Measurements from ENCODE around the gene CAMK1D. TPM values are rescaled to one million over a fixed set of nuclear protein-coding genes. Genes with fewer than 3 reads are reported as not detected.

The CAMK1D gene
- total RNA-seq, 1 experiment from 2014 or later: 10.2 TPM

DNA sequence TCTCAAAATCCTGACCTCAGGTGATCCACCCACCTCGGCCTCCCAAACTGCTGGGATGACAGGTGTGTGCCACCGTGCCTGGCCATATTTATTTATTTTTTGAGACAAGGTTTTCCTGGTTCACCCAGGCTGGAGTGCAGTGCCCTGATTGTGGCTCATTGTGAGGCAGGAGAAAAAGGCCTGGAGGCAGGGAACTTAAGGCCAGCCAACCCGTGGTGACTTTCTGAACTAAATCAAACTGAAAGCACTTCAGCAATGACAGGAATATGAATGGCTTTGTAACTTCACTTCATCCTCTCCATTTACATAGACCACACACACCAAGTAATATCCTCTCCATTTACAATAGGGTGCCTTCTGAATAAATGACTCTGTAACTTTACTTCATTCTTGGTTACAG lies 527.8 kb downstream of the CAMK1D start:
- ATAC-seq: no peak
- CTCF ChIA-PET: no interaction called here

More for the DNA sequence above, 527.8 kb downstream of the CAMK1D start:
- peaks cover 3% of the 10 kb centered on the region; the same call in 1 of the 2 replicates for H3K4me1 Mint-ChIP-seq
- DNase-seq (ENCODE audit: low spot score): no peak
- H3K36me3 Mint-ChIP-seq: no peaks in the 10 kb centered on the region
- no peaks in the 10 kb centered on the region; the same call in 1 of the 2 replicates for H3K27me3 Mint-ChIP-seq (ENCODE audit: low read depth)
- peaks cover 20% of the 10 kb centered on the region for H3K9me3 Mint-ChIP-seq
- H3K27ac Mint-ChIP-seq: no peak overlapping the region
- POLR2A ChIA-PET: no interaction called here
- TF ChIP-seq GABPB1 (CRISPR knock-in tag; IDR thresholded peaks at IDR 0.05): no peak
- TF ChIP-seq, protein P1, sequence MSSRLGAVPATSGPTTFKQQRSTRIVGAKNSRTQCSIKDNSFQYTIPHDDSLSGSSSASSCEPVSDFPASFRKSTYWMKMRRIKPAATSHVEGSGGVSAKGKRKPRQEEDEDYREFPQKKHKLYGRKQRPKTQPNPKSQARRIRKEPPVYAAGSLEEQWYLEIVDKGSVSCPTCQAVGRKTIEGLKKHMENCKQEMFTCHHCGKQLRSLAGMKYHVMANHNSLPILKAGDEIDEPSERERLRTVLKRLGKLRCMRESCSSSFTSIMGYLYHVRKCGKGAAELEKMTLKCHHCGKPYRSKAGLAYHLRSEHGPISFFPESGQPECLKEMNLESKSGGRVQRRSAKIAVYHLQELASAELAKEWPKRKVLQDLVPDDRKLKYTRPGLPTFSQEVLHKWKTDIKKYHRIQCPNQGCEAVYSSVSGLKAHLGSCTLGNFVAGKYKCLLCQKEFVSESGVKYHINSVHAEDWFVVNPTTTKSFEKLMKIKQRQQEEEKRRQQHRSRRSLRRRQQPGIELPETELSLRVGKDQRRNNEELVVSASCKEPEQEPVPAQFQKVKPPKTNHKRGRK (CRISPR knock-in tag; IDR thresholded peaks at IDR 0.05; ENCODE audit: borderline replicate concordance): no peak
- TF ChIP-seq, protein P2, sequence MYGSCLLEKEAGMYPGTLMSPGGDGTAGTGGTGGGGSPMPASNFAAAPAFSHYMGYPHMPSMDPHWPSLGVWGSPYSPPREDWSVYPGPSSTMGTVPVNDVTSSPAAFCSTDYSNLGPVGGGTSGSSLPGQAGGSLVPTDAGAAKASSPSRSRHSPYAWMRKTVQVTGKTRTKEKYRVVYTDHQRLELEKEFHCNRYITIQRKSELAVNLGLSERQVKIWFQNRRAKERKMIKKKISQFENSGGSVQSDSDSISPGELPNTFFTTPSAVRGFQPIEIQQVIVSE (CRISPR knock-in tag; IDR thresholded peaks at IDR 0.05; ENCODE audit: borderline replicate concordance): no peak
- TF ChIP-seq, protein P3, sequence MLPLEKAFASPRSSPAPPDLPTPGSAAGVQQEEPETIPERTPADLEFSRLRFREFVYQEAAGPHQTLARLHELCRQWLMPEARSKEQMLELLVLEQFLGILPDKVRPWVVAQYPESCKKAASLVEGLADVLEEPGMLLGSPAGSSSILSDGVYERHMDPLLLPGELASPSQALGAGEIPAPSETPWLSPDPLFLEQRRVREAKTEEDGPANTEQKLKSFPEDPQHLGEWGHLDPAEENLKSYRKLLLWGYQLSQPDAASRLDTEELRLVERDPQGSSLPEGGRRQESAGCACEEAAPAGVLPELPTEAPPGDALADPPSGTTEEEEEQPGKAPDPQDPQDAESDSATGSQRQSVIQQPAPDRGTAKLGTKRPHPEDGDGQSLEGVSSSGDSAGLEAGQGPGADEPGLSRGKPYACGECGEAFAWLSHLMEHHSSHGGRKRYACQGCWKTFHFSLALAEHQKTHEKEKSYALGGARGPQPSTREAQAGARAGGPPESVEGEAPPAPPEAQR (CRISPR knock-in tag; IDR thresholded peaks at IDR 0.05): no peak
- no peak for TF ChIP-seq JAZF1 (CRISPR knock-in tag; IDR thresholded peaks at IDR 0.05)
- TF ChIP-seq, protein P4, sequence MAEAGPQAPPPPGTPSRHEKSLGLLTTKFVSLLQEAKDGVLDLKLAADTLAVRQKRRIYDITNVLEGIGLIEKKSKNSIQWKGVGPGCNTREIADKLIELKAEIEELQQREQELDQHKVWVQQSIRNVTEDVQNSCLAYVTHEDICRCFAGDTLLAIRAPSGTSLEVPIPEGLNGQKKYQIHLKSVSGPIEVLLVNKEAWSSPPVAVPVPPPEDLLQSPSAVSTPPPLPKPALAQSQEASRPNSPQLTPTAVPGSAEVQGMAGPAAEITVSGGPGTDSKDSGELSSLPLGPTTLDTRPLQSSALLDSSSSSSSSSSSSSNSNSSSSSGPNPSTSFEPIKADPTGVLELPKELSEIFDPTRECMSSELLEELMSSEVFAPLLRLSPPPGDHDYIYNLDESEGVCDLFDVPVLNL (CRISPR knock-in tag; IDR thresholded peaks at IDR 0.05; ENCODE audit: borderline replicate concordance, low read depth): no peak
- TF ChIP-seq RELA (CRISPR knock-in tag; IDR thresholded peaks at IDR 0.05; ENCODE audit: borderline replicate concordance): no peak
- no peak for TF ChIP-seq FOXK1 (CRISPR knock-in tag; IDR thresholded peaks at IDR 0.05)
- TF ChIP-seq, protein P5, sequence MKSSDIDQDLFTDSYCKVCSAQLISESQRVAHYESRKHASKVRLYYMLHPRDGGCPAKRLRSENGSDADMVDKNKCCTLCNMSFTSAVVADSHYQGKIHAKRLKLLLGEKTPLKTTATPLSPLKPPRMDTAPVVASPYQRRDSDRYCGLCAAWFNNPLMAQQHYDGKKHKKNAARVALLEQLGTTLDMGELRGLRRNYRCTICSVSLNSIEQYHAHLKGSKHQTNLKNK (CRISPR knock-in tag; IDR thresholded peaks at IDR 0.05): no peak
- TF ChIP-seq, protein P6, sequence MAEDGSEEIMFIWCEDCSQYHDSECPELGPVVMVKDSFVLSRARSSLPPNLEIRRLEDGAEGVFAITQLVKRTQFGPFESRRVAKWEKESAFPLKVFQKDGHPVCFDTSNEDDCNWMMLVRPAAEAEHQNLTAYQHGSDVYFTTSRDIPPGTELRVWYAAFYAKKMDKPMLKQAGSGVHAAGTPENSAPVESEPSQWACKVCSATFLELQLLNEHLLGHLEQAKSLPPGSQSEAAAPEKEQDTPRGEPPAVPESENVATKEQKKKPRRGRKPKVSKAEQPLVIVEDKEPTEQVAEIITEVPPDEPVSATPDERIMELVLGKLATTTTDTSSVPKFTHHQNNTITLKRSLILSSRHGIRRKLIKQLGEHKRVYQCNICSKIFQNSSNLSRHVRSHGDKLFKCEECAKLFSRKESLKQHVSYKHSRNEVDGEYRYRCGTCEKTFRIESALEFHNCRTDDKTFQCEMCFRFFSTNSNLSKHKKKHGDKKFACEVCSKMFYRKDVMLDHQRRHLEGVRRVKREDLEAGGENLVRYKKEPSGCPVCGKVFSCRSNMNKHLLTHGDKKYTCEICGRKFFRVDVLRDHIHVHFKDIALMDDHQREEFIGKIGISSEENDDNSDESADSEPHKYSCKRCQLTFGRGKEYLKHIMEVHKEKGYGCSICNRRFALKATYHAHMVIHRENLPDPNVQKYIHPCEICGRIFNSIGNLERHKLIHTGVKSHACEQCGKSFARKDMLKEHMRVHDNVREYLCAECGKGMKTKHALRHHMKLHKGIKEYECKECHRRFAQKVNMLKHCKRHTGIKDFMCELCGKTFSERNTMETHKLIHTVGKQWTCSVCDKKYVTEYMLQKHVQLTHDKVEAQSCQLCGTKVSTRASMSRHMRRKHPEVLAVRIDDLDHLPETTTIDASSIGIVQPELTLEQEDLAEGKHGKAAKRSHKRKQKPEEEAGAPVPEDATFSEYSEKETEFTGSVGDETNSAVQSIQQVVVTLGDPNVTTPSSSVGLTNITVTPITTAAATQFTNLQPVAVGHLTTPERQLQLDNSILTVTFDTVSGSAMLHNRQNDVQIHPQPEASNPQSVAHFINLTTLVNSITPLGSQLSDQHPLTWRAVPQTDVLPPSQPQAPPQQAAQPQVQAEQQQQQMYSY (CRISPR knock-in tag; IDR thresholded peaks at IDR 0.05): no peak
- TF ChIP-seq, protein P7, sequence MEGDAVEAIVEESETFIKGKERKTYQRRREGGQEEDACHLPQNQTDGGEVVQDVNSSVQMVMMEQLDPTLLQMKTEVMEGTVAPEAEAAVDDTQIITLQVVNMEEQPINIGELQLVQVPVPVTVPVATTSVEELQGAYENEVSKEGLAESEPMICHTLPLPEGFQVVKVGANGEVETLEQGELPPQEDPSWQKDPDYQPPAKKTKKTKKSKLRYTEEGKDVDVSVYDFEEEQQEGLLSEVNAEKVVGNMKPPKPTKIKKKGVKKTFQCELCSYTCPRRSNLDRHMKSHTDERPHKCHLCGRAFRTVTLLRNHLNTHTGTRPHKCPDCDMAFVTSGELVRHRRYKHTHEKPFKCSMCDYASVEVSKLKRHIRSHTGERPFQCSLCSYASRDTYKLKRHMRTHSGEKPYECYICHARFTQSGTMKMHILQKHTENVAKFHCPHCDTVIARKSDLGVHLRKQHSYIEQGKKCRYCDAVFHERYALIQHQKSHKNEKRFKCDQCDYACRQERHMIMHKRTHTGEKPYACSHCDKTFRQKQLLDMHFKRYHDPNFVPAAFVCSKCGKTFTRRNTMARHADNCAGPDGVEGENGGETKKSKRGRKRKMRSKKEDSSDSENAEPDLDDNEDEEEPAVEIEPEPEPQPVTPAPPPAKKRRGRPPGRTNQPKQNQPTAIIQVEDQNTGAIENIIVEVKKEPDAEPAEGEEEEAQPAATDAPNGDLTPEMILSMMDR (IDR thresholded peaks at IDR 0.05): no peak
- TF ChIP-seq, protein P8, sequence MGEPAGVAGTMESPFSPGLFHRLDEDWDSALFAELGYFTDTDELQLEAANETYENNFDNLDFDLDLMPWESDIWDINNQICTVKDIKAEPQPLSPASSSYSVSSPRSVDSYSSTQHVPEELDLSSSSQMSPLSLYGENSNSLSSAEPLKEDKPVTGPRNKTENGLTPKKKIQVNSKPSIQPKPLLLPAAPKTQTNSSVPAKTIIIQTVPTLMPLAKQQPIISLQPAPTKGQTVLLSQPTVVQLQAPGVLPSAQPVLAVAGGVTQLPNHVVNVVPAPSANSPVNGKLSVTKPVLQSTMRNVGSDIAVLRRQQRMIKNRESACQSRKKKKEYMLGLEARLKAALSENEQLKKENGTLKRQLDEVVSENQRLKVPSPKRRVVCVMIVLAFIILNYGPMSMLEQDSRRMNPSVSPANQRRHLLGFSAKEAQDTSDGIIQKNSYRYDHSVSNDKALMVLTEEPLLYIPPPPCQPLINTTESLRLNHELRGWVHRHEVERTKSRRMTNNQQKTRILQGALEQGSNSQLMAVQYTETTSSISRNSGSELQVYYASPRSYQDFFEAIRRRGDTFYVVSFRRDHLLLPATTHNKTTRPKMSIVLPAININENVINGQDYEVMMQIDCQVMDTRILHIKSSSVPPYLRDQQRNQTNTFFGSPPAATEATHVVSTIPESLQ (CRISPR knock-in tag; IDR thresholded peaks at IDR 0.05): no peak
- TF ChIP-seq ZBTB21 (CRISPR knock-in tag; IDR thresholded peaks at IDR 0.05; ENCODE audit: borderline replicate concordance): no peak
- TF ChIP-seq FOXP1 (CRISPR knock-in tag; IDR thresholded peaks at IDR 0.05; ENCODE audit: borderline replicate concordance): no peak
- TF ChIP-seq, protein P9, sequence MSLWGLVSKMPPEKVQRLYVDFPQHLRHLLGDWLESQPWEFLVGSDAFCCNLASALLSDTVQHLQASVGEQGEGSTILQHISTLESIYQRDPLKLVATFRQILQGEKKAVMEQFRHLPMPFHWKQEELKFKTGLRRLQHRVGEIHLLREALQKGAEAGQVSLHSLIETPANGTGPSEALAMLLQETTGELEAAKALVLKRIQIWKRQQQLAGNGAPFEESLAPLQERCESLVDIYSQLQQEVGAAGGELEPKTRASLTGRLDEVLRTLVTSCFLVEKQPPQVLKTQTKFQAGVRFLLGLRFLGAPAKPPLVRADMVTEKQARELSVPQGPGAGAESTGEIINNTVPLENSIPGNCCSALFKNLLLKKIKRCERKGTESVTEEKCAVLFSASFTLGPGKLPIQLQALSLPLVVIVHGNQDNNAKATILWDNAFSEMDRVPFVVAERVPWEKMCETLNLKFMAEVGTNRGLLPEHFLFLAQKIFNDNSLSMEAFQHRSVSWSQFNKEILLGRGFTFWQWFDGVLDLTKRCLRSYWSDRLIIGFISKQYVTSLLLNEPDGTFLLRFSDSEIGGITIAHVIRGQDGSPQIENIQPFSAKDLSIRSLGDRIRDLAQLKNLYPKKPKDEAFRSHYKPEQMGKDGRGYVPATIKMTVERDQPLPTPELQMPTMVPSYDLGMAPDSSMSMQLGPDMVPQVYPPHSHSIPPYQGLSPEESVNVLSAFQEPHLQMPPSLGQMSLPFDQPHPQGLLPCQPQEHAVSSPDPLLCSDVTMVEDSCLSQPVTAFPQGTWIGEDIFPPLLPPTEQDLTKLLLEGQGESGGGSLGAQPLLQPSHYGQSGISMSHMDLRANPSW (CRISPR knock-in tag; conservative IDR thresholded peaks at IDR 0.05; ENCODE audit: low read depth): no peak
- no peak for TF ChIP-seq ZNF396 (CRISPR knock-in tag; IDR thresholded peaks at IDR 0.05; ENCODE audit: borderline replicate concordance)
- TF ChIP-seq ZNF317 (CRISPR knock-in tag; IDR thresholded peaks at IDR 0.05; ENCODE audit: borderline replicate concordance, low read depth): no peak
- no peak for TF ChIP-seq SOX15 (CRISPR knock-in tag; IDR thresholded peaks at IDR 0.05)
- TF ChIP-seq, protein P10, sequence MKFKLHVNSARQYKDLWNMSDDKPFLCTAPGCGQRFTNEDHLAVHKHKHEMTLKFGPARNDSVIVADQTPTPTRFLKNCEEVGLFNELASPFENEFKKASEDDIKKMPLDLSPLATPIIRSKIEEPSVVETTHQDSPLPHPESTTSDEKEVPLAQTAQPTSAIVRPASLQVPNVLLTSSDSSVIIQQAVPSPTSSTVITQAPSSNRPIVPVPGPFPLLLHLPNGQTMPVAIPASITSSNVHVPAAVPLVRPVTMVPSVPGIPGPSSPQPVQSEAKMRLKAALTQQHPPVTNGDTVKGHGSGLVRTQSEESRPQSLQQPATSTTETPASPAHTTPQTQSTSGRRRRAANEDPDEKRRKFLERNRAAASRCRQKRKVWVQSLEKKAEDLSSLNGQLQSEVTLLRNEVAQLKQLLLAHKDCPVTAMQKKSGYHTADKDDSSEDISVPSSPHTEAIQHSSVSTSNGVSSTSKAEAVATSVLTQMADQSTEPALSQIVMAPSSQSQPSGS (CRISPR knock-in tag; IDR thresholded peaks at IDR 0.05; ENCODE audit: borderline replicate concordance, low read depth): no peak
- no peak overlapping the region for H3K4me3 Mint-ChIP-seq

All from WTC11 (cell line).